Stimulated activated effector memory CD8-positive, alpha-beta T cell treated with anti-CD3 and anti-CD28 coated beads, Interleukin-12 subunit alpha, Interleukin-12 subunit beta, amount 100 ng/mL, for 72 hours (primary cell): ENCODE results near the gene TEX29.

ENCODE experiments used
- ATAC-seq: fragments of 150-1000 bp; cut with Tn5 transposase; 2 replicates; pipeline ENCODE4 v1.10.0; 2021
- DNase-seq, 2 donors: peaks; one replicate each; pipeline ENCODE4 v3.0.0; 2021 to 2022; ENCODE audit warnings: low spot score in 2 of 2
- H3K27ac Mint-ChIP-seq: one replicate; pipeline ENCODE4 v1.8.0; 2022; ENCODE audit warnings: mild to moderate bottlenecking, mixed read lengths
- H3K36me3 Mint-ChIP-seq: one replicate; pipeline ENCODE4 v1.8.0; 2022; ENCODE audit warnings: mild to moderate bottlenecking, mixed read lengths
- H3K4me1 Mint-ChIP-seq: one replicate; pipeline ENCODE4 v1.8.0; 2022; ENCODE audit warnings: mixed read lengths
- H3K4me3 Mint-ChIP-seq: one replicate; pipeline ENCODE4 v1.8.0; 2022; ENCODE audit warnings: mild to moderate bottlenecking, mixed read lengths
- H3K9me3 Mint-ChIP-seq: one replicate; pipeline ENCODE4 v1.8.0; 2022; ENCODE audit warnings: mixed read lengths

TEX29 gene

GRCh38 chr13:111304603-111305289 is 15.7 kb upstream of the TEX29 start:
- Mint-ChIP-seq H3K27ac (peak overlapping the region; percentile 75), H3K4me3 (peak overlapping the region; percentile 48), H3K36me3 (peaks cover 69% of the 10 kb centered on the region), H3K9me3 (peaks cover 3% of the 10 kb centered on the region), H3K4me1 (peaks cover 16% of the 10 kb centered on the region)
- DNase-seq (no peak), ATAC-seq (peak; percentile 33)

- ATAC-seq (peak; percentile 9), DNase-seq (no peak)
- Mint-ChIP-seq H3K9me3 (peaks cover 3% of the 10 kb centered on the region), H3K4me3 (no peak overlapping the region), H3K36me3 (peaks cover 18% of the 10 kb centered on the region), H3K4me1 (peaks cover 7% of the 10 kb centered on the region), H3K27ac (no peak overlapping the region)
Measured at GRCh38 chr13:111312944-111313590, 7.4 kb upstream of the TEX29 start.

GRCh38 chr13:111313911-111314425 is 6.5 kb upstream of the TEX29 start:
- no peak for DNase-seq
- Mint-ChIP-seq H3K9me3 (peaks cover 3% of the 10 kb centered on the region), H3K4me1 (peaks cover 7% of the 10 kb centered on the region), H3K4me3 (no peak overlapping the region), H3K27ac (no peak overlapping the region), H3K36me3 (peaks cover 18% of the 10 kb centered on the region)
- ATAC-seq, result no peak

- no peak overlapping the region for H3K4me3 Mint-ChIP-seq
- ATAC-seq, result no peak
- no peak overlapping the region for H3K27ac Mint-ChIP-seq
- peaks cover 18% of the 10 kb centered on the region for H3K36me3 Mint-ChIP-seq
- H3K9me3 Mint-ChIP-seq, result no peaks in the 10 kb centered on the region
- no peak for DNase-seq
- peaks cover 7% of the 10 kb centered on the region for H3K4me1 Mint-ChIP-seq
Measured at GRCh38 chr13:111314852-111315251, 5.6 kb upstream of the TEX29 start.

- peaks cover 18% of the 10 kb centered on the region for H3K36me3 Mint-ChIP-seq
- DNase-seq, result no peak
- no peak overlapping the region for H3K27ac Mint-ChIP-seq
- H3K9me3 Mint-ChIP-seq, result no peaks in the 10 kb centered on the region
- ATAC-seq, result no peak
- peaks cover under 1% of the 10 kb centered on the region for H3K4me1 Mint-ChIP-seq
- no peak overlapping the region for H3K4me3 Mint-ChIP-seq
Measured at GRCh38 chr13:111315347-111315995, 5.0 kb upstream of the TEX29 start.

GRCh38 chr13:111316161-111316730 is 4.2 kb upstream of the TEX29 start:
- H3K36me3 Mint-ChIP-seq, result peaks cover 18% of the 10 kb centered on the region
- ATAC-seq (no peak), DNase-seq (no peak)
- H3K4me1 Mint-ChIP-seq, result no peaks in the 10 kb centered on the region
- H3K27ac Mint-ChIP-seq, result no peak overlapping the region
- no peak overlapping the region for H3K4me3 Mint-ChIP-seq
- no peaks in the 10 kb centered on the region for H3K9me3 Mint-ChIP-seq

GRCh38 chr13:111317042-111317550 is 3.3 kb upstream of the TEX29 start:
- ATAC-seq (no peak), DNase-seq (no peak)
- Mint-ChIP-seq H3K27ac (no peak overlapping the region), H3K4me1 (no peaks in the 10 kb centered on the region), H3K9me3 (no peaks in the 10 kb centered on the region), H3K4me3 (no peak overlapping the region), H3K36me3 (peaks cover 18% of the 10 kb centered on the region)

GRCh38 chr13:111317571-111318345 is 2.7 kb upstream of the TEX29 start:
- DNase-seq (no peak), ATAC-seq (no peak)
- Mint-ChIP-seq H3K4me3 (no peak overlapping the region), H3K4me1 (no peaks in the 10 kb centered on the region), H3K9me3 (no peaks in the 10 kb centered on the region), H3K36me3 (peaks cover 15% of the 10 kb centered on the region), H3K27ac (no peak overlapping the region)

- ATAC-seq (no peak), DNase-seq (no peak)
- H3K4me1 Mint-ChIP-seq, result peaks cover 6% of the 10 kb centered on the region
- peaks cover 11% of the 10 kb centered on the region for H3K36me3 Mint-ChIP-seq
- H3K9me3 Mint-ChIP-seq, result no peaks in the 10 kb centered on the region
- H3K4me3 Mint-ChIP-seq, result no peak overlapping the region
- H3K27ac Mint-ChIP-seq, result no peak overlapping the region
Measured at GRCh38 chr13:111318386-111318785, 2.1 kb upstream of the TEX29 start.

- Mint-ChIP-seq H3K4me1 (peaks cover 18% of the 10 kb centered on the region), H3K27ac (peak overlapping the region; percentile 35), H3K4me3 (no peak overlapping the region), H3K9me3 (no peaks in the 10 kb centered on the region), H3K36me3 (peaks cover 5% of the 10 kb centered on the region)
- no peak for ATAC-seq
- DNase-seq, result no peak
Measured at GRCh38 chr13:111319521-111319920, 921 bp upstream of the TEX29 start.

- Mint-ChIP-seq H3K27ac (no peak overlapping the region), H3K9me3 (no peaks in the 10 kb centered on the region), H3K36me3 (peaks cover 5% of the 10 kb centered on the region), H3K4me1 (peaks cover 19% of the 10 kb centered on the region), H3K4me3 (peak overlapping the region; percentile 65)
- ATAC-seq, result no peak
- no peak for DNase-seq
Measured at GRCh38 chr13:111322001-111322915, 1.8 kb downstream of the TEX29 start.

GRCh38 chr13:111322916-111323331 is 2.5 kb downstream of the TEX29 start:
- ATAC-seq, result no peak
- peak overlapping the region; percentile 65 for H3K4me3 Mint-ChIP-seq
- H3K9me3 Mint-ChIP-seq, result no peaks in the 10 kb centered on the region
- peak overlapping the region; percentile 92 for H3K27ac Mint-ChIP-seq
- H3K4me1 Mint-ChIP-seq, result peaks cover 19% of the 10 kb centered on the region
- DNase-seq, result no peak
- peaks cover 2% of the 10 kb centered on the region for H3K36me3 Mint-ChIP-seq

GRCh38 chr13:111323549-111323948 is 3.1 kb downstream of the TEX29 start:
- ATAC-seq (no peak), DNase-seq (no peak)
- Mint-ChIP-seq H3K36me3 (no peaks in the 10 kb centered on the region), H3K9me3 (no peaks in the 10 kb centered on the region), H3K27ac (peak overlapping the region; percentile 92), H3K4me3 (peak overlapping the region; percentile 65), H3K4me1 (peaks cover 19% of the 10 kb centered on the region)
